ENCODE data around the gene CCS.

The CCS gene

GRCh38 chr11:66549696-66550095 is 43.3 kb upstream of the CCS start:
- no peaks in the 10 kb centered on the region for H3K27me3 ChIP-seq (ENCODE audit: control insufficient read depth in 1 of 2, insufficient read depth in 2 of 2, low read length in 2 of 2)
- H3K4me1 ChIP-seq (ENCODE audit: insufficient read depth, low read length): peaks cover 7% of the 10 kb centered on the region
- H3K9me3 ChIP-seq (ENCODE audit: low read length): no peaks in the 10 kb centered on the region
- no peak overlapping the region for H3K27ac ChIP-seq (ENCODE audit: low read depth, low read length)
- no peak overlapping the region for H3K4me3 ChIP-seq (ENCODE audit: low read depth in 1 of 2, low read length in 2 of 2)
- H3K9ac ChIP-seq (ENCODE audit: low read length): no peak overlapping the region
- no peaks in the 10 kb centered on the region for H3K36me3 ChIP-seq (ENCODE audit: insufficient read depth, low read length)

GRCh38 chr11:66550887-66551286 is 42.1 kb upstream of the CCS start:
- Histone ChIP-seq H3K36me3 (ENCODE audit: insufficient read depth, low read length) (no peaks in the 10 kb centered on the region), H3K4me3 (ENCODE audit: low read depth in 1 of 2, low read length in 2 of 2) (no peak overlapping the region), H3K27me3 (ENCODE audit: control insufficient read depth in 1 of 2, insufficient read depth in 2 of 2, low read length in 2 of 2) (no peaks in the 10 kb centered on the region), H3K27ac (ENCODE audit: low read depth, low read length) (no peak overlapping the region), H3K9me3 (ENCODE audit: low read length) (no peaks in the 10 kb centered on the region), H3K9ac (ENCODE audit: low read length) (no peak overlapping the region), H3K4me1 (ENCODE audit: insufficient read depth, low read length) (no peaks in the 10 kb centered on the region)

GRCh38 chr11:66554602-66555001 is 38.4 kb upstream of the CCS start:
- no peak overlapping the region for H3K27ac ChIP-seq (ENCODE audit: low read depth, low read length)

GRCh38 chr11:66555416-66555815 is 37.6 kb upstream of the CCS start:
- Histone ChIP-seq H3K27ac (ENCODE audit: low read depth, low read length) (no peak overlapping the region), H3K4me3 (ENCODE audit: low read depth in 1 of 2, low read length in 2 of 2) (no peak overlapping the region), H3K27me3 (ENCODE audit: control insufficient read depth in 1 of 2, insufficient read depth in 2 of 2, low read length in 2 of 2) (no peaks in the 10 kb centered on the region)

More at GRCh38 chr11:66554602-66555001, 38.4 kb upstream of the CCS start:
- no peaks in the 10 kb centered on the region for H3K36me3 ChIP-seq (ENCODE audit: insufficient read depth, low read length)
- no peaks in the 10 kb centered on the region for H3K9me3 ChIP-seq (ENCODE audit: low read length)
- no peaks in the 10 kb centered on the region for H3K27me3 ChIP-seq (ENCODE audit: control insufficient read depth in 1 of 2, insufficient read depth in 2 of 2, low read length in 2 of 2)
- no peak overlapping the region for H3K9ac ChIP-seq (ENCODE audit: low read length)
- no peak overlapping the region for H3K4me3 ChIP-seq (ENCODE audit: low read depth in 1 of 2, low read length in 2 of 2)
- H3K4me1 ChIP-seq (ENCODE audit: insufficient read depth, low read length): peaks cover 4% of the 10 kb centered on the region

GRCh38 chr11:66556086-66556485 is 36.9 kb upstream of the CCS start:
- peaks cover 4% of the 10 kb centered on the region for H3K4me1 ChIP-seq (ENCODE audit: insufficient read depth, low read length)
- H3K27ac ChIP-seq (ENCODE audit: low read depth, low read length): no peak overlapping the region
- no peak overlapping the region for H3K9ac ChIP-seq (ENCODE audit: low read length)
- H3K4me3 ChIP-seq (ENCODE audit: low read depth in 1 of 2, low read length in 2 of 2): no peak overlapping the region
- no peaks in the 10 kb centered on the region for H3K36me3 ChIP-seq (ENCODE audit: insufficient read depth, low read length)
- no peaks in the 10 kb centered on the region for H3K27me3 ChIP-seq (ENCODE audit: control insufficient read depth in 1 of 2, insufficient read depth in 2 of 2, low read length in 2 of 2)
- H3K9me3 ChIP-seq (ENCODE audit: low read length): no peaks in the 10 kb centered on the region

More at GRCh38 chr11:66555416-66555815, 37.6 kb upstream of the CCS start:
- Histone ChIP-seq H3K36me3 (ENCODE audit: insufficient read depth, low read length) (no peaks in the 10 kb centered on the region), H3K9me3 (ENCODE audit: low read length) (no peaks in the 10 kb centered on the region), H3K4me1 (ENCODE audit: insufficient read depth, low read length) (peaks cover 4% of the 10 kb centered on the region), H3K9ac (ENCODE audit: low read length) (no peak overlapping the region)

- H3K4me1 ChIP-seq (ENCODE audit: insufficient read depth, low read length): peaks cover 4% of the 10 kb centered on the region
- no peak overlapping the region for H3K9ac ChIP-seq (ENCODE audit: low read length)
- no peak overlapping the region for H3K27ac ChIP-seq (ENCODE audit: low read depth, low read length)
- H3K27me3 ChIP-seq (ENCODE audit: control insufficient read depth in 1 of 2, insufficient read depth in 2 of 2, low read length in 2 of 2): no peaks in the 10 kb centered on the region
- H3K9me3 ChIP-seq (ENCODE audit: low read length): no peaks in the 10 kb centered on the region
- no peaks in the 10 kb centered on the region for H3K36me3 ChIP-seq (ENCODE audit: insufficient read depth, low read length)
- H3K4me3 ChIP-seq (ENCODE audit: low read depth in 1 of 2, low read length in 2 of 2): no peak overlapping the region
Measured at GRCh38 chr11:66557733-66558326, 35.2 kb upstream of the CCS start.

- H3K4me1 ChIP-seq (ENCODE audit: insufficient read depth, low read length): peaks cover 4% of the 10 kb centered on the region
- H3K9me3 ChIP-seq (ENCODE audit: low read length): no peaks in the 10 kb centered on the region
- no peak overlapping the region for H3K4me3 ChIP-seq (ENCODE audit: low read depth in 1 of 2, low read length in 2 of 2)
- no peaks in the 10 kb centered on the region for H3K36me3 ChIP-seq (ENCODE audit: insufficient read depth, low read length)
- H3K27ac ChIP-seq (ENCODE audit: low read depth, low read length): no peak overlapping the region
- no peaks in the 10 kb centered on the region for H3K27me3 ChIP-seq (ENCODE audit: control insufficient read depth in 1 of 2, insufficient read depth in 2 of 2, low read length in 2 of 2)
- H3K9ac ChIP-seq (ENCODE audit: low read length): no peak overlapping the region
Measured at GRCh38 chr11:66559142-66559865, 33.7 kb upstream of the CCS start.

GRCh38 chr11:66559866-66560676 is 32.9 kb upstream of the CCS start:
- Histone ChIP-seq H3K4me3 (ENCODE audit: low read depth in 1 of 2, low read length in 2 of 2) (no peak overlapping the region), H3K9me3 (ENCODE audit: low read length) (no peaks in the 10 kb centered on the region), H3K27ac (ENCODE audit: low read depth, low read length) (no peak overlapping the region), H3K4me1 (ENCODE audit: insufficient read depth, low read length) (peaks cover 4% of the 10 kb centered on the region), H3K9ac (ENCODE audit: low read length) (no peak overlapping the region), H3K27me3 (ENCODE audit: control insufficient read depth in 1 of 2, insufficient read depth in 2 of 2, low read length in 2 of 2) (no peaks in the 10 kb centered on the region), H3K36me3 (ENCODE audit: insufficient read depth, low read length) (no peaks in the 10 kb centered on the region)

GRCh38 chr11:66561178-66561974 is 31.6 kb upstream of the CCS start:
- Histone ChIP-seq H3K36me3 (ENCODE audit: insufficient read depth, low read length) (peaks cover 4% of the 10 kb centered on the region), H3K4me3 (ENCODE audit: low read depth in 1 of 2, low read length in 2 of 2) (no peak overlapping the region), H3K27ac (ENCODE audit: low read depth, low read length) (no peak overlapping the region), H3K9ac (ENCODE audit: low read length) (no peak overlapping the region), H3K4me1 (ENCODE audit: insufficient read depth, low read length) (peaks cover 4% of the 10 kb centered on the region), H3K9me3 (ENCODE audit: low read length) (no peaks in the 10 kb centered on the region), H3K27me3 (ENCODE audit: control insufficient read depth in 1 of 2, insufficient read depth in 2 of 2, low read length in 2 of 2) (no peaks in the 10 kb centered on the region)

GRCh38 chr11:66561975-66562248 is 31.1 kb upstream of the CCS start:
- H3K27ac ChIP-seq (ENCODE audit: low read depth, low read length): no peak overlapping the region
- H3K4me1 ChIP-seq (ENCODE audit: insufficient read depth, low read length): peaks cover 4% of the 10 kb centered on the region
- H3K4me3 ChIP-seq (ENCODE audit: low read depth in 1 of 2, low read length in 2 of 2): no peak overlapping the region
- H3K9ac ChIP-seq (ENCODE audit: low read length): no peak overlapping the region
- H3K27me3 ChIP-seq (ENCODE audit: control insufficient read depth in 1 of 2, insufficient read depth in 2 of 2, low read length in 2 of 2): no peaks in the 10 kb centered on the region
- peaks cover 4% of the 10 kb centered on the region for H3K36me3 ChIP-seq (ENCODE audit: insufficient read depth, low read length)
- no peaks in the 10 kb centered on the region for H3K9me3 ChIP-seq (ENCODE audit: low read length)

- no peak overlapping the region for H3K4me3 ChIP-seq (ENCODE audit: low read depth in 1 of 2, low read length in 2 of 2)
- no peak overlapping the region for H3K27ac ChIP-seq (ENCODE audit: low read depth, low read length)
- no peaks in the 10 kb centered on the region for H3K27me3 ChIP-seq (ENCODE audit: control insufficient read depth in 1 of 2, insufficient read depth in 2 of 2, low read length in 2 of 2)
- H3K9ac ChIP-seq (ENCODE audit: low read length): no peak overlapping the region
- H3K36me3 ChIP-seq (ENCODE audit: insufficient read depth, low read length): peaks cover 4% of the 10 kb centered on the region
- no peaks in the 10 kb centered on the region for H3K9me3 ChIP-seq (ENCODE audit: low read length)
- peaks cover 7% of the 10 kb centered on the region for H3K4me1 ChIP-seq (ENCODE audit: insufficient read depth, low read length)
Measured at GRCh38 chr11:66562275-66562674, 30.7 kb upstream of the CCS start.
